GM18867 (cell line): ENCODE results near the gene AMBN.

Experiments used
- ATAC-seq: cut with Tn5 transposase; IDR thresholded peaks from one replicate; pipeline ENCODE4 v1.9.1; 2021; ENCODE audit warnings: mild to moderate bottlenecking, moderate library complexity; ENCODE audit not compliant: unreplicated experiment

Gene AMBN

DNA sequence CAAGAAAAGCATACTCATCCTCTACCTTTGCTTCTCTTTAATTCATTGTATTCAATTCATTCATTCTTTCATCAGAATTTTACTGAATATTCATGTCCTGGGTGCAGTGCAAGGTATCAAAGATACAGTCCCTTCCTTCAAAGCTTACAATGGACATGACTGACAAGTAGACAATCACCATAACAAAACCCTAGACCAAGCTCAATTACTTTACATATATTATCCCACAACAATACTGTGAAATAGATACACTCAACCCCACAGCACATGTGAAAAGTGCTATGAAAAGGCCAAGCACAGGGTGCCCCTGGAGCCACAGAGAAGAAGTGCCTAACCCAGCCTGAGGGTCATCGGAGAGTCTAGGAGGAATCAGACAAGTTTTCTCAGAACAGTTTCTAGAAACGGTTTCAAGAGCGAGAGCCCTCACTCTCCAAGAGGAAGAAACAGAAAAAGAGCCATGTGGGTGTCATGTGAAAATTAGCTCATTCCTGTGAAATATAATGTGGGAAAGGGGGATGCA lies 15.3 kb downstream of the AMBN start:
- no peak for ATAC-seq

- no peak for ATAC-seq
Observed at GRCh38 chr4:70608324-70608723, 16.3 kb downstream of the AMBN start.

GRCh38 chr4:70613306-70614183 lies 21.5 kb downstream of the AMBN start:
- ATAC-seq = peak; percentile 55

GRCh38 chr4:70614184-70614555 lies 22.1 kb downstream of the AMBN start:
- ATAC-seq = no peak

DNA sequence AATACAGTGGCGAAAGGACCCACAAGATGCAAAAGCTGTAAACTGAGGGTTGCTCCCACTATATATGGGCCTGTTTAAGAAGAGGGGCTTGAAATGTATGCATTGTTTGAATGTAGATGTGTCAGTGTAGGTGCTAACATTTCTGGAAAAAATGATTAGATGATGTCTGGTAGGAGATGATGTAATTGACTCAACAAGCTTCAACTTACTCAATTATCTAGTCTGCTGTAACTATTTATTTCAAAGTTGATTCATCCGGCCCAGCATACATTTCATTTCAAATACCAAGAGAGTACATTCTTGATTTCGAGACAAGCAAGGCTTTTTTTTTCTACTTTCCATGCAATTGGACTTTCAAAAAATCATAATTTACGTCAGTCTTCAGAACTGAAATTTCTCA lies 27.2 kb downstream of the AMBN start:
- ATAC-seq = no peak

DNA sequence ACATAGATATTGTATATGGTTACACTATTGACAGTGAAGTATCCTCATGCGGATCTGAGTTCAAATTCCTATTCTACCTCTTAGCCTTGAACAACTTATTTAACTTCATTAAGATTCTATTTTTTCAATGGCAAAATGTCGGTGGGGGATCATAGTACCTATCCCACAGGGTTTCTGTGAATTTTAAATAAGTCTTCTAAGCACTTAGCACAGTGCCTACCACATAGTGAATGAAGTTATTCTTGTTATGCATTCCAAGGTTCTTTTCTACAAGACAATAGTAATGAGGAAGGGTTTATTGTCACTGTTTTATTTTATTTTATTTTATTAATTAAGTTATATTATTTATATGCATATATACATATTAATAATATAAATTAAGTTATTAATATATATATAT lies 27.7 kb downstream of the AMBN start:
- ATAC-seq = no peak

GRCh38 chr4:70623323-70623722 lies 31.3 kb downstream of the AMBN start:
- ATAC-seq = no peak

- ATAC-seq = no peak
Observed at GRCh38 chr4:70624226-70624793, 32.3 kb downstream of the AMBN start.

- no peak for ATAC-seq
Observed at GRCh38 chr4:70627620-70628019, 35.6 kb downstream of the AMBN start.

- no peak for ATAC-seq
Observed at GRCh38 chr4:70628444-70628843, 36.4 kb downstream of the AMBN start, which contains the start of gene ENAM. Gene ENAM, plus strand, starts transcription at chr4:70628744. Its CDS starts 757 bp downstream, at chr4:70629501.

- ATAC-seq = peak; percentile 63
Observed at GRCh38 chr4:70629469-70630090, 37.5 kb downstream of the AMBN start.

GRCh38 chr4:70630162-70630561 lies 38.1 kb downstream of the AMBN start:
- no peak for ATAC-seq

DNA sequence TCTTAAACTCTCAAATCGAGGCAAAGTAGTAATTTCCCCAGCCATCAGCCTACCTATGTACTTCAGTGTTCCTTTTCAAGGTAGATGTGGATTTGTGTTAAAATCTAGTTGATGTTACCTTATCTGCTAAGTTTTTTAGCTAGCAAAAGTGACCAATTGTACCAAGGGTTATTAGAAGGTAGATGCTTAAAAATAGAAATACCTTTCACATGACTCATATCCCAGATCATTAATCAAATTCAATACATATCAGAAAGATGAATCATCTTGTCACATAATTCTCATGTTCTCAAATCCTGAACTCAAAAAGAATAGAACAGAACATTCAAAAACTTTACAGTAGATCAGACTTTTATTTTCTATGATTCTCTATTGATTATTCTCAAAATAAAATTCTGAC lies 40.0 kb downstream of the AMBN start:
- no peak for ATAC-seq

DNA sequence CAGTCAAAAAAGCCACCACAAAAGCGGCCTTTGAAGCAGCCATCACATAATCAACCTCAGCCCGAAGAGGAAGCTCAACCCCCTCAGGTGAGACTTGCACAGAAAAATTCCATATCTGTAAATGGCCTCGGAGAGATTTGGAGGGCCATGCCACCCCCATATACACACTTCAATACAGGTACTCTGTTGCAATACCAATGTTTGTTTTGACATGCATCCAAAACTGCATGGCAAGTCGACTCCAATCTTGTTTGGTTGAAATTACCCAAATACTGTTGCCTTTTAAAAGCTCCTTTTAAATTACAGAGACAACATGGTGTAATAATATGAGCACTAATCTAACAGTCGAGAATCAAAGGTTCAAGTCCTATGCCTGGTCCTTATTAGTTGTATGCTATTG lies 42.4 kb downstream of the AMBN start:
- ATAC-seq = no peak

GRCh38 chr4:70637239-70637913 lies 45.3 kb downstream of the AMBN start:
- no peak for ATAC-seq

DNA sequence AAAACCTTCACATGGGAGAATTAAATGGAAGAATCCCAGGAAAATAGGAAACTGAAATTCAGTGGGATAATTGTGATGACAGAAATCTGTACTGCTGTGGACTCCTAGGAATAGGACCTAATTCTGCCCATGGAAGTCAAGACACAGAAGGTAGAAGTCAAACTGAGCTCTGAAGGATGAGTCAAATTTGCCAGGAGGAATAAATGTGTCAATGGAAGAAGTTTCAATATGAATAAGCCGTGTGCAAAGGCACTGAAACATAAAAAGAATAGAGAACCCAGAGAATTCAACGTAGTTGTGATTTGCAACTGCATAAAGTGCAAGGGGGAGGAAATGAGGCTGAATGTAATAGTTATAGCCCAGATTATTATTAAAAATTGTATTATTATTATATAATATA lies 48.1 kb downstream of the AMBN start:
- no peak for ATAC-seq

- ATAC-seq = peak; percentile 5
Observed at GRCh38 chr4:70650741-70651140, 58.7 kb downstream of the AMBN start.

- ATAC-seq = no peak
Observed at GRCh38 chr4:70651864-70652506, 59.9 kb downstream of the AMBN start.

DNA sequence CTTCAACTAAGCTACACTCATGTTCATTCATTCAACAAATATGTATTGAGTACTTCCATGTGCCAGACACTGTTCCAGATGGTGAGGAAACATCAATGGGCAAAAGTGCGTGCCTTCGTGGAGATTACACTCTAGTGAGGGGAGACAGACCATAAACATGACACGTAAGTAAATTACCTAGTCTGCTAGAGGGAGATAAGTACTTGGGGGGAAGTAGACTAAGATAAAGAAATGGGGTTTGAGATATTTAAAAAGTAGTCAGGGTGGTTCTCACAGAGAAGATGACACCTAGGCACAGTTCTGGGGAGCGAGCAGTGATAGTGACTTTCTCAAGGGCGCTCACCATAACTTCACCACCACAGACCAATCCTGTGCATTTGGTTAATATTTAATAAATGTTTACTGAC lies 62.6 kb downstream of the AMBN start:
- ATAC-seq = no peak
